Astrocyte (in vitro differentiated cells and primary cell): ENCODE results near the gene SLC7A10.

Source experiments
- CTCF ChIP-seq: IDR thresholded peaks from 2 replicates; pipeline ENCODE4 v1.5.1; 2011; ENCODE audit warnings: low read depth, mild to moderate bottlenecking, inconsistent platforms, low read length, moderate library complexity; ENCODE audit not compliant: insufficient read depth
- EZH2 ChIP-seq: IDR thresholded peaks from 2 replicates; pipeline ENCODE4 v1.6.1; 2012; ENCODE audit warnings: mild to moderate bottlenecking, low read length, inconsistent platforms; ENCODE audit not compliant: insufficient read depth

- TF ChIP-seq EZH2 (no peak), CTCF (no peak)
Measured at GRCh38 chr19:33234736-33235135, 9.1 kb upstream of the SLC7A10 start.
